HG03139 (cell line): ENCODE data around the gene TMEM131.
"Not testable (repeated sequence)": the region's sequence is repeated elsewhere in the genome, so short reads cannot be mapped to it uniquely, and the experiment has no call there.

Experiments
- ATAC-seq: cut with Tn5 transposase; IDR thresholded peaks from one replicate; pipeline ENCODE4 v1.9.1; 2021; ENCODE audit not compliant: unreplicated experiment

TMEM131 gene

DNA sequence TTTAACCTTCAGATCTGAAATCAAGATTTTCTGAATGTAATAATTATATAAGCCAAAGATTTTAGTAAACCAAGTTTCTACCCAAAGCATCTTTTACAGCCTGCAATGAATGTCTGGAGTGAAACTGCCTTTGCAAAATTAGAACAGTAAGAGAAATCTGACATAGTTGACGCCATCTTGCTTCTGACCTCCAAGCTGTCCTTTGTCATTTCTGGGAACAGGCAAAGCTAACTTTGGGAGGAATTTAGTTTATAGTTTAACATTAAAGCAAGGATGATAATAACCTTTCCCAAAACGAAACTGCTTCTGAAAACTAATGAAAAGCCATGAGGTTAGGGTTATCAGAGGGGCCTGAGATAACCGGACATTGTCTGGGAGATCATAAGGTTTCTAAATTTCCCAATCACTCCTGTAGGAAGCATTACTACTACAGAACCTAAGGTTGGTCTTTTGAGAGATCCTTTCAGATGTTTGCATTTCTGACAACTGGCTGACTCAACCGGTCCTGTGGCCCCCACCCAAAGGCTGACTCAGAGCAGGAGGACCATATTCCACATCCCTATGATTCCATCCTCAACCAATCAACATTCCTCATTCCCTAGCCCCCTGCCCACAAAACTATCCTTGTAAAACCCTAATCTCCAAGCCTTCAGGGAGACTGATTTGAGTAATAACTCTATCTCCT lies 124.5 kb downstream of the TMEM131 start:
- ATAC-seq, result no peak

DNA sequence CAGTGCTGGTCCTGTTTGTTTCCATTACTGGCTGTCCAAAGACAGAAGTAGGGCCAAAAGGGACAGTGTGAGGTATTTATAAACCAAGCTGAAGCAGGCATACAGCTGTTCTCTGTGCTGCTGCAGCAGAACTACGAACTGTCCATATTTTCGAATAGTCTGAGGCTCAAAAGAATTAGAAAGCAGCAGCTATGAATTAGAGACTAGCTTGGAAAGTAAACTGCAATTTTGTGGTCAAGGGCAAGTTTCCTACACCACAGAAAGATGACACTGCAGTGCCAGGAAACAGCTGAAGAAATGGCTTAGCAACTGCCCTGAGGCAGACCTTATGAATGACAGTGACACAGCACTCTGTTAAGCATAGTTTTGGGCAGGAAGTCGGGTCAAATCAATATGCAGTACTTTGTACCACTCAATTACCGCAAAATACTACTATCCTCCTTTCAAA lies 125.3 kb downstream of the TMEM131 start:
- peak; percentile 96 for ATAC-seq

DNA sequence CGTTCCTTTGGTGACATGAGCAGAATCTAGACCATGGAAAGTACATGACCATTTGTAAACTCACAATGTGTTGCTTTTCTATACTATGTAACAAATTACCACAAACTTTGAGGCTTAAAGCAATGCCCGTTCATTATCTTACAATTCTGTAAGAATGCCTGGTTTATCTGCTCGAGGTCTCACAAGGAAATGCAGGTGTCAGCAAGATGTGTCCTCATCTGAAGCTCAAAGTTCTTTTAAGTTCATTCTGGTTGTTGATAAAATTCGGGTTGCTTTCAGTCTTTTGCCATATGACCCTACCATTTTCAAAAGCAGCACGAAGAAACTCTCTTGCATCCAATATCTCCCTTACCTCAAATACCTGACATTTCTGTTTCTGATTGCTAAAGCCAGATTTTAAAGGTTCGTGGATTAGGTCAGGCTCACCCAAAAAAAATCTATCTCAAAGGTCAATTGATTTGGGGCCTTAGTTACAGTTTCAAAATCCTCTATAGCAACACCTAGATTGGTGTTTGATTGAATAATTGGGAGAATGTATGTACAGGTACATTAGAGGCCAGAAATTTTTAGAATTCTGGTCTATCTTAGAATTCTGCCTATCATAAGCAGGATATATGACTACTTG lies 125.9 kb downstream of the TMEM131 start:
- ATAC-seq, result no peak

DNA sequence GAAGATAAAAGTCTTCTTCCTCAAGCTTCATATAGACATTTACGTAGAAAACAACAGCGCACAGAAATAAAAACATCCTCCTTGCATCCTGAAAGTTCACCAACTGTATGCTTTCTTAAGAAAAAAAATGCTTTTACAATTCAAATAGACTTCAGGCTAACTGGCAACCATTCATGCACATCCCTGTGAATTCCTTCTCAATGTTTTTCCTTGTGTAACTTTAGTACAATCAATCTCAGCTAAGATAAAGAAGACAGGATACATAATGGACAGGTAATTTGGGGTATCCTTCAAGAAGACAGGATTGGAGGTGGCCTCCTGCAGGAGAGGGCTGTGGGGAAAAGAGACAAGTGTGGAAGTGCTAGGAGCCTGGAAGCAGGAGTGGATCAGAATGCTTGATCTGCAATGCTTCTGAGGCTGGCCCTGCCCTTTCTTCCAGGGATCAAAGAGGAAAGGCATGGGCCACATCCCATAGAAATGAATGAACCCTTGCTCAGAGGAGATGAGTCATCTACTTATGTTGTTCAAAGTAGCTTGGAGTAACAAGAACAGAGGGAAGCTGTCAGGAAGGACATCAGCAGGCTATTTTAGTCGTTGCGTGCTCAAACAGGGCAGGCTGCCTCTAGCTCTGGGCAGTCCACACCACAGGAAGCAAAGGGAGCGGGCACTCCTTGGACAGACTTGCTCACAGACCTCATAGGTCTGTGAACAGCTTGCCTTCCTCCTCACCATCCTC lies 126.6 kb downstream of the TMEM131 start:
- no peak for ATAC-seq

DNA sequence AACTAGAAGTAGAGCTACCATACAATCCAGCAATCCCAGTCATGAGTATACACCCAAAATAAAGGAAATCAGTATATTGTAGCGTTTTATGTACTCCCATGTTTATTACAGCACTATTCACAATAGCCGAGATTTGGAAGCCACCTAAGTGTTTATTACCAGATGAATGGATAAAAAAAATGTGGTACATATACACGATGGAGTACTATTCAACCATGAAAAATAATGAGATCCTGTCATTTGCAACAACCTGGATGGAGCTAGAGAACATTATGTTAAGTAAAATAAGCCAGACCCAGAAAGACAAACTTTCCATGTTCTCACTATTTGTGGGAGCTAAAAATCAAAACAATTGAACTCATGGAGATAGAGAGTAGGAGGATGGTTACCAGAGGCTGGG lies 131.9 kb downstream of the TMEM131 start:
- ATAC-seq, result no peak

DNA sequence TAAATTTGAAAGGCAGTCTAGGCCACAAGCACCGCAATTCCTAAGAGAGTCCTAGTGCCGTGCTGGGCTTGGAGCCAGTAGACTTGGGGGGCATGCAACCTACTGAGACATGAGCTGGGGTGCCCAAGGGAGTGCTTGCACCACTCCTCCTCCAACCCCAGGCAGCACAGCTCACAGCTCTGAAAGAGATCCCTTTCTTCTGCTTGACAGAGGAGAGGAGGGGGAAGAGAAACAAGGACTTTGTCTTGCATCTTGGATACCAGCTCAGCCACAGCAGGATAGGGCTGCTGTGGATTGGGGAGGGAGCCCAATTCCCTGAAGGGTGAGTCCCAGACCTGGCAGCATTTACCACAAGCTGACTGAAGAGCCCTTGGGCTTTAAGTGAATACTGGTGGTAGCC lies 134.6 kb downstream of the TMEM131 start:
- ATAC-seq, result no peak

DNA sequence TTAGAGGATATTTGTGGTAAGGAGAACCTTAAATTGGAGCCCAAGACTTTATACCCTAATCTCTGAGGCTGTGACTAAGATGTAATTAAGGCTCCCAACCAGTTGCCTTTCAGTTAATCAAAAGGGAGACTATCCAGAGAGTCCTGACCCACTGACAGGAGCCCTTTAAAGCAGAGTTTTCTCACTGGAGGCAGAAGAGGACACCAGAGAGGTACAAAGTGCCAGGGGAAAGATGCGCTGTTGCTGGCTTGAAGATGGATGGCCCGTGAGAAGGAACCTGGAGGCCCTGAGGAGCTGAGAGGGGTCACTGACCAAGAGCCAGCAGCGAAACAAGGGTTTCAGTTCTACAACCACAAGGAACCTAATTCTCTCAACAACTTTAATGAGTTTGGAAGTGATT lies 137.3 kb downstream of the TMEM131 start:
- ATAC-seq, result no peak

DNA sequence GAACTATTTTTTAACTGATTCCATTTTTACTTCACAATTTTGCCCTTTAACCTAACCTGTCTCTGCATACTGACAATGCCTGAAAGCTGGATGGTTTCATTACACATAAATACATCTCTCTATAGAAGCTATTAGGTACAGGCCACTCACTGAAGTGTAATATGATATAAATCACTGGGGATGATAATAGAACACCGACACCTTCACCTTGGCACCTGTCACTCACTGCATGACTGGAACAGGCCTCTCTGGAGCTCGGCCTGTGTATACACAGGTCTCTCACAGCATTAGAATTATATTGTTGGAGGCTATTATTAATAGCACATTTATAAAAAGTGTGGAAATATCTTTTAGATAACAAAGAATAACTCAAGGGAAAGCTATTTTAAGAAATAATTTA lies 138.2 kb downstream of the TMEM131 start:
- no peak for ATAC-seq

DNA sequence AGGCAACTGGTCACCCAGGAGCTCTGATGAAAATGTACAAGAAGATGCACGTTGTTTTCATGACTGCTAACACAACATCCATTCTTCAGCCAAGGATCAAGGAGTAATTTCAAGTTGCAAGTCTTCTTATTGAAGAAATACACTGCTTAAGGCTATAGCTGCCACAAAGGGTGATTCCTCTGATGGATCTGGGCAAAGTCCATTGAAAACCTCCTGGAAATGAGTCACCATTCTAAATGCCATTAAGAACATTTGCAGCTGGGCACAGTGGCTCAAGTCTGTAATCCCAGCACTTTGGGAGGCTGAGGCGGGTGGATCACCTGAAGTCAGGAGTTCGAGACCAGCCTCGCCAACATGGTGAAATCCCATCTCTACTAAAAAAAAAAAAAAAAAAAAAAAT lies 142.7 kb downstream of the TMEM131 start:
- not testable (repeated sequence) for ATAC-seq

DNA sequence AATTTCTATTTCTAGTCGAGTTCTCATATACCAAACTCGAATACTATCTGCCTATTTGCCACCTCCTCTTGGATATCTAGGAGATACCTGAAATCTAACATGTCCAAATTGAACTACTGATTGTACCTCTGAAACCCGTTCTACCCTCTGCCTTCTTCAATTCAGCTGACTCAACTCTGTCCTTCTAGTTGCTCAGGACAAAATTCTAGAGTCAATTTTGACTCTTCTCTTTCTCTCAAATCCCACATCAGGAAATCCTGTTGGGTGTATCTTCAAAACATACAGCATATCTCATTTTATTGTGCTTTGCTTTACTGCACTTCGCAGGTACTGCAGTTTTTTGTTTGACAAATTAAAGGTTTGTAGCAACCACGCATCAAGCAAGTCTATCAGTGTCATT lies 144.6 kb downstream of the TMEM131 start:
- ATAC-seq, result no peak

DNA sequence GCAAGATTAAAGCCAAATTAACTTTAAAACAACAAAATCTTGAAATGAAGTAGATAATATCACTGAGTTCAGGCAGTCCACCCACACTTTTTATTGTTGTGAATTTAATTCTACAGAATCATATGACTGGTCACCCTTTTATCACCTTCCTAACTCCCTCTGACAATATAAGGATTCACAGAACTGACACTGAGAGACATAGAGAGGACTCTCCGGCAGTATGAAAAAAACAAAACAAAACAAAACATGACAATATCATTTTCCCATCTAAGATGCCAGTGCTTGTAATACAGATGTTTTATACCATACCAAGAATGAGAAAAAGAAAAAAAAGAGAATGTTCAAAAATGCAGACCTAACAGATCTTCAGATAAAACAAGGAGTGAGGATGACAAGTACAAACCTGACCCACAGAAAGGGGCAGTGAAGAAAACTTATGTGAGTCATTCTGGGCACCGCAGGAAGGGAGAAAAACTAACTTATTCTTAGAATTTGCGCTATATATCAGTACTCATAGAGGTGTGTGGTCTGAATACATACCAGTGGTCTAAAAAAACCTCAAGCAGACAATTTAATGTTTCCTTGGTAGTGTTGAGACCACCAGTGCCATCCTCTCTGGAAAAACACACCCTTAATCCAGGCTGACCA lies 145.7 kb downstream of the TMEM131 start:
- no peak for ATAC-seq

DNA sequence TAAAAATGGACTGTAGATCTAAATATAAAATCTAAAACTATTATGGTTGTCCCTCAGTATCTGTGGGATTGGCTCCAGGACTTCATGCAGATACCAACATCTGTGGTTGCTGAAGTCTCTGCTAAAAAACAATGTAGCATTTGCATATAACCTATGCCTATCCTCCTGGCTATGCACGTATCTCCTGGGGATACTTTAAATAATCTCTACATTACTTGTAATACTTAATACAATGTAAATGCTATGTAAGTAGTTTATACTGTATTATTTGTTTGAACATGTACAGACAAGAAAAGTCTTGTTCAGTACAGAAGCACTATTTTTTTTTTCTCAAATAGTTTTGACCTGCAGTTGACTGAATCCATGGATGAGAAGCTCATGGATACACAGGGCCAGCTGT lies 147.4 kb downstream of the TMEM131 start:
- ATAC-seq, result no peak

DNA sequence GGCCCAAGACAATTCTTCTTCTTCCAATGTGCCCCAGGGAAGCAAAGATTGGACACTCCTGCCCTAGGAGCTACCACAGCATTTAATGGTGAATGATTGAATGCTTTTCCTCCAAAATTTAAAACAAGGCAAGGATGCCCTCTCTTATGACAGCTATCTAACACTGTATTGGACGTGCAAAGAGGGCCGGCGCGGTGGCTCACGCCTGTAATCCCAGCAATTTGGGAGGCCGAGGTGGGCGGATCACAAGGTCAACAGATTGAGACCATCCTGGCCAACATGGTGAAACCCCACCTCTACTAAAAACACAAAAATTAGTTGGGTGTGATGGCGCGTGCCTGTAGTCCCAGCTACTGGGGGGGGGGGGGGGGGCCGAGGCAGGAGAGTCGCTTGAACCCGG lies 149.0 kb downstream of the TMEM131 start:
- ATAC-seq, result not testable (repeated sequence)

DNA sequence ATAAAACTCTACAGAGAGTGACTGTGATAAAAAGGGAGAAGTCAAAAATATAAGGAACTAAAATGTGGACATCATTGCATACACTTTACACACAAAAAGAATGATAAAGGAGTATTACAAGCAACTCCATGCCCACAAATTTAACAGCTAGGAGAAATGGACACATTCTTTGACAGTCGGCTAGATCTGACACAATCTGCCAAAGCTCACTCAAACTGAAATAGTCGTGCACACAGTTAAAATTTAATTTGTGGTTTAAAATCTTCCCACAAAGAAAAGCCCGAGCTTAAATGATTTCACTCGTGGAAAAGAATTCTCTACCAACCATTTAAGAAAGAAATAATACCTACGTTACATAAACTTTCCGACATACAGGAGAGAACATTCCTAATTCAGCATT lies 149.9 kb downstream of the TMEM131 start:
- ATAC-seq, result no peak

DNA sequence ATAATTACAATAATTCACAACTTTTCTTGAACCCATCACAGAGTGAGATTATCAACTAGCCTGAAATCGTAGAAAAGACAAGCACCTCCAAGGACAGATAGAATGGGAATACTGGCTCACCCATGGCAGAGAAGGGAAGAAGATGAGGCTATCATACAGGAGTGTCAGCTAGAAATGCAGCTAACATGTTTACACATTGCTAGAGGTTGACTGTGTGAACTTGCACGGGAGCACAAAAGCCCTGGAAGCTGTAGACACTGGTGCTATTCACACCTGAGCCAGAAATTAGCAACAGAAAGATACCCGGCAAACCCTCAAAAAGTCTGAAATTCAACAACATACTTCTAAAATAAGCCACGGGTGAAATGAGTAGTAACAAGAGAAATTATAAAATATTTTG lies 150.6 kb downstream of the TMEM131 start:
- ATAC-seq, result no peak

DNA sequence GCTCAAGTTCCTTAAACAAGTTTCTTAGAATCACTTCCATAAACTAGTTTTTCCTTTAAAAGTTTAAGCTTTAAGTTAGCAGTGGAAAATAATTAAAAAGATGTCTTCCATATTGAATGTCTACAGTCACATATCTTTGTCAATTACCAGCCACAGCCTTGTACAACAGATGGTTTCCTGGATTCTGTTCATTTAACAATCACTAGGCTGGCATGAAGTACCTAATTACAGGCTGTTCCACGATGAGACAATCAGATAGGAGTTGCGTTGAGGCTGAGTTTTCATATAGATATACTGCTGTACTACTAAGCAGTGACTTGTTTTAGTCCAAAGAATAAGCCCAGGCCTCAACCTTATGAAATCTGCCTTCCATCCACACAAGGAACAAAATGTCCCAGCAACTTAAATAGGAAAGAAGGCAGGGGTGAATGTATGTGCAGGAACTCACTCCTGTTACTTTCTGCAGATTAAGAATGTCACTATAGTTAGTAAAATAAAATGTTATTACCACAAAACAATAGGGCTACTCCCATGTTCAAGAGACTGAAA lies 151.4 kb downstream of the TMEM131 start:
- no peak for ATAC-seq

DNA sequence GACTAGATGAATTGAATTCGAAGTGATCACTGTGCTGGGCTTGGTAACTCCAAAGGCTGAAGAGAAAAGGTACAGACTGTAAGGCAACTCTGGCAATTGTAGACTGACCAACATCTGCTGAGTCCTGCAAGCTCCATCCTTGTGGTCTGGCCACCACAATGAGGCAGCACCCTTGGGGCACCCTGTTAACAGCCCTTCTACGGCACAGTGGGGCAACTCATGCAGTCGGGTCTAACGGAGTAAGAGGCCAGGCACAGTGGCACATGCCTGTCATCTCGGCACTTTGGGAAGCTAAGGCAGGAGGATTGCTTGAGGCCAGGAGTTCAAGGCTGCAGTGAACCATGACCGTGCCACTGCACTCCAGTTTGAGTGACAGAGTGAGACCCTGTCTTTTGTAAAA lies 155.6 kb downstream of the TMEM131 start:
- no peak for ATAC-seq

DNA sequence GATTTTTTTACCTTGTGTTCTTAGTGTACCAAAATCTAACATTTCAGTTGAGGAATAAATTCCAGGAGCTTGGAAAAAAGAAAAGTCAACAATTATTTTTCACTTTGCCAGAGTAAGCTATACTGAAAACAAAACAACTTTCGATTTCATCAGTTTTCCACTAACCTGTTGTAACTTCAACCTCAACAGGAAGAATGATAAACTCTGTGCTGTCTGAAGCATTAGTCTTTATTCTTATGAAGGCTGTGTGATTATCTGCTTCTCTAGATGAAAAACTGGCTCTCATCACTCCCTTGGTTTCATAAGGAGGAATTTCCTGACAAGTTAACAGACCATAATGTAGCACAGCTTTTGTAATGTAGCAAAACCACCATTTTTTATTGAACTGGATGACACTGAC lies 161.1 kb downstream of the TMEM131 start:
- no peak for ATAC-seq

DNA sequence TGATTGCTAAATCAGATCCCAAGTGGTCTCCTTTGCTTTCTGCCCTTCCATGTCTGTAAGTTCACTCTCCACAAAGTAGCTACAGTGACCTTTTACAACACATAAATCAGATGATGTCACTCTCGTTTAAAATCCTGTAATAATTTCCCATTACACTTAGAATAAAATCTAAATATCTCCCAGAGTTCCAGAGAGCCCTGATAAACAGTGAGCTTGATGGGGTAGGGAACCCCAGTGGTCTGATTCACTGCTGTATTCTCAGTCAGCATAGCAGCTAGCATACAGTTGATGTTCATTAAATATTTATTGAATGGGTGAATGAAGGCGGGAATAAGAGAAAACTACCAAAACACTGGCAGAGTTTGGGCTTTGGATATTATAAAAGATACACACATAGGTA lies 164.6 kb downstream of the TMEM131 start:
- no peak for ATAC-seq

DNA sequence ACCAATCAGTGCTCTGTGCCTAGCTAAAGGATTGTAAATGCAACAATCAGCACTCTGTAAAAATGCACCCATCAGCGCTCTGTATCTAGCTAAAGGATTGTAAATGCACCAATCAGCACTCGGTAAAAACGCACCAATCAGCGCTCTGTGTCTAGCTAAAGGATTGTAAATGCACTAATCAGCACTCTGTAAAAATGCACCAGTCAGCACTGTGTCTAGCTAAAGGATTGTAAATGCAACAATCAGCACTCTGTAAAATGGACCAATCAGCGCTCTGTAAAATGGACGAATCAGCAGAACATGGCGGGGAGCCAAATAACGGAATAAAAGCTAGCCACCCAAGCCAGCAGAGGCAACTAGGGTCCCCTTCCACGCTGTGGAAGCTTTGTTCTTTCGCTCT lies 166.5 kb downstream of the TMEM131 start:
- not testable (repeated sequence) for ATAC-seq

DNA sequence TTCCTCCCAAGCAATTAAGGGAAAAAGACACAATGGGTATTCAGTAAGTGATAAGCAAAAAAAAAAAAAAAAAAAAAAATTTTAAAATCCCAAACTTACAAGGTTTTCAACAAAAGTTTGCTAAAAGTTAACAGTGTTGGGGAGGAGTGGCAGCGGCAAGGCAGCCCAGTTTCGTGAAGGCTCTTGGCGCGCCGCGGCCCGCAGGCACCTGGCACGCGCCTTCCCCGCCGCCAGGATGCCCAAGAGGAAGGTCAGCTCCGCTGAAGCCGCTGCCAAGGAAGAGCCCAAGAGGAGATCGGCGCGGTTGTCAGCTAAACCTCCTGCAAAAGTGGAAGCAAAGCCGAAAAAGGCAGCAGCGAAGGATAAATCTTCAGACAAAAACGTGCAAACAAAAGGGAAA lies 168.7 kb downstream of the TMEM131 start:
- not testable (repeated sequence) for ATAC-seq
